Suprapubic skin (tissue), 4 donors: ENCODE results near the gene LRRN2. TPM values are rescaled to one million over a fixed set of nuclear protein-coding genes. Genes with fewer than 3 reads are reported as not detected.
"Not testable (repeated sequence)": the region's sequence is repeated elsewhere in the genome, so short reads cannot be mapped to it uniquely, and the experiment has no call there.

Source experiments
- DNase-seq, 2 donors: peaks; one replicate each; pipeline ENCODE4 v3.0.0-alpha.2; 2019; ENCODE audit warnings: low spot score in 2 of 2
- H3K27ac ChIP-seq: fragments of 200-600 bp; sonication (generic); one replicate; pipeline ENCODE4 v1.5.1; 2019
- H3K27me3 ChIP-seq: fragments of 200-600 bp; sonication (generic); one replicate; pipeline ENCODE4 v1.5.1; 2019
- H3K36me3 ChIP-seq: fragments of 200-600 bp; sonication (generic); one replicate; pipeline ENCODE4 v1.5.1; 2019
- H3K4me1 ChIP-seq: fragments of 200-600 bp; sonication (generic); one replicate; pipeline ENCODE4 v1.5.1; 2019
- H3K4me3 ChIP-seq: fragments of 200-600 bp; sonication (generic); one replicate; pipeline ENCODE4 v1.5.1; 2019; ENCODE audit warnings: mild to moderate bottlenecking
- H3K9me3 ChIP-seq: fragments of 200-600 bp; sonication (generic); one replicate; pipeline ENCODE4 v1.5.1; 2019
- CTCF ChIP-seq, 2 donors: fragments of 200-600 bp in 1 of 2; fragments of 450-650 bp in 1 of 2; sonication (generic) in 1 of 2; IDR thresholded peaks; one replicate each; pipeline ENCODE4 v1.5.1; 2016 to 2019; ENCODE audit warnings: antibody characterized with exemption in 2 of 2, mild to moderate bottlenecking in 1 of 2, moderate library complexity in 1 of 2
- EP300 ChIP-seq: sonication (generic); formaldehyde crosslinking; IDR thresholded peaks from one replicate; pipeline ENCODE4 v1.6.1; 2017; ENCODE audit warnings: antibody characterized with exemption
- POLR2A ChIP-seq, 2 donors: fragments of 450-650 bp; IDR thresholded peaks; one replicate each; pipeline ENCODE4 v1.6.1; 2017; ENCODE audit warnings: antibody characterized with exemption in 2 of 2, mild to moderate bottlenecking in 2 of 2, moderate library complexity in 2 of 2
- POLR2AphosphoS5 ChIP-seq, 3 donors: sonication (generic); formaldehyde crosslinking; IDR thresholded peaks; one replicate each; pipeline ENCODE4 v1.6.1; 2017; ENCODE audit warnings: antibody characterized with exemption in 3 of 3
- WGBS: methylation state at CpG from one replicate; pipeline ENCODE4 v1.1.5; 2018; 5-methylcytosine and 5-hydroxymethylcytosine counted together
- total RNA-seq, 4 donors: library from RNA; depleted of rRNA; stranded (reverse); fragments of >200 nt; gene quantifications; one replicate each; pipeline ENCODE4 v1.1.0, GENCODE V29; 2016

LRRN2 gene
- total RNA-seq, 4 donors from 2014 or later, result 0.19 to 0.85 (median 0.27) TPM

GRCh38 chr1:204634260-204634910 is 51.2 kb downstream of the LRRN2 start:
- Histone ChIP-seq H3K4me1 (peaks cover 3% of the 10 kb centered on the region), H3K9me3 (no peaks in the 10 kb centered on the region), H3K27me3 (peaks cover 19% of the 10 kb centered on the region), H3K4me3 (no peak overlapping the region), H3K36me3 (no peaks in the 10 kb centered on the region), H3K27ac (no peak overlapping the region)
- no peak for DNase-seq
- WGBS, result 90% methylated on average over 5 of the region's 5 CpGs
- TF ChIP-seq POLR2AphosphoS5 (IDR thresholded peaks at IDR 0.05), result no peak
- no peak for TF ChIP-seq CTCF (IDR thresholded peaks at IDR 0.05)
- TF ChIP-seq EP300, result no peak
- no peak for TF ChIP-seq POLR2A (IDR thresholded peaks at IDR 0.05)

DNA sequence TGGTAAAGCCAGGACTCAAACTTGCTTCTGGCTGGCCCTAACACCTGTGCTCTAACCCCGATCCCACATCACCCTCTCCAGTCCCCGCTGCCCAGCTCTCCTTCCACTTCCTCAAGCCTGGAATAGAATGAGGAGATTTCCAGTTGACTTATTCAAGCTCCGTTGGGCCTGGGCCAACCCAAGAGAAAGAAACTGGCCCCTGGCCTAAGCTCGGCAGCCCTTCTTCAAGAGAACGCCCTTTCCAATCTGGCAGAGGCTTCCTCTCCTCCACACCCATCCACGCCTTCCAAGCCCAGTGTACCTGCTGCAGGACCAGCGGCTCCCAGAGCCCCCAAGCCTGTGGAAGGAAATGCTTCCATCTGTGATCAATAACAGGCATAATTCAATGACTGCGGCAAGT is 51.9 kb downstream of the LRRN2 start:
- no peak for DNase-seq
- Histone ChIP-seq H3K9me3 (no peaks in the 10 kb centered on the region), H3K27me3 (peaks cover 19% of the 10 kb centered on the region), H3K36me3 (no peaks in the 10 kb centered on the region), H3K4me1 (peaks cover 3% of the 10 kb centered on the region), H3K4me3 (no peak overlapping the region), H3K27ac (no peak overlapping the region)
- WGBS, result 49% methylated on average over 8 of the region's 8 CpGs
- TF ChIP-seq EP300 (no peak), POLR2AphosphoS5 (IDR thresholded peaks at IDR 0.05) (no peak), CTCF (IDR thresholded peaks at IDR 0.05) (no peak), POLR2A (IDR thresholded peaks at IDR 0.05) (no peak)

GRCh38 chr1:204630132-204630905 is 55.2 kb downstream of the LRRN2 start:
- no peaks in the 10 kb centered on the region for H3K36me3 ChIP-seq
- H3K9me3 ChIP-seq, result no peaks in the 10 kb centered on the region
- no peak for DNase-seq
- no peak overlapping the region for H3K4me3 ChIP-seq
- TF ChIP-seq CTCF (IDR thresholded peaks at IDR 0.05), result no peak
- no peak for TF ChIP-seq EP300
- no peak for TF ChIP-seq POLR2AphosphoS5 (IDR thresholded peaks at IDR 0.05)
- TF ChIP-seq POLR2A (IDR thresholded peaks at IDR 0.05), result no peak
- peaks cover 29% of the 10 kb centered on the region for H3K27me3 ChIP-seq
- no peaks in the 10 kb centered on the region for H3K4me1 ChIP-seq
- 45% methylated on average over 19 of the region's 19 CpGs for WGBS
- H3K27ac ChIP-seq, result no peak overlapping the region

DNA sequence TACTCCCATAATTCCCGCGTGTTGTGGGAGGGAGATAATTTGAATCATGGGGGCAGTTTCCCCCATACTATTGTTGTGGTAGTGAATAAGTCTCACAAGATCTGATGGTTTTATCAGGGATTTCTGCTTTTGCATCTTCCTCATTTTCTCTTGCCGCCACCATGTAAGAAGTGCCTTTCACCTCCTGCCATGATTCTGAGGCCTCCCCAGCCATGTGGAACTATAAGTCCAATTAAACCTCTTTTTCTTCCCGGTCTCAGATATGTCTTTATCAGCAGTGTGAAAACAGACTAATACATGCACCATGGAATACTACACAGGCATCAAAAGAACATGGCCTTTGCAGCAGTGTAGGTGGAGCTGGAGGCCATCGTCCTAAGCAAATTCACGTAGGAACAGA is 56.1 kb downstream of the LRRN2 start:
- WGBS, result 96% methylated on average over 6 of the region's 6 CpGs
- peaks cover 27% of the 10 kb centered on the region for H3K27me3 ChIP-seq
- not testable (repeated sequence) for DNase-seq

DNA sequence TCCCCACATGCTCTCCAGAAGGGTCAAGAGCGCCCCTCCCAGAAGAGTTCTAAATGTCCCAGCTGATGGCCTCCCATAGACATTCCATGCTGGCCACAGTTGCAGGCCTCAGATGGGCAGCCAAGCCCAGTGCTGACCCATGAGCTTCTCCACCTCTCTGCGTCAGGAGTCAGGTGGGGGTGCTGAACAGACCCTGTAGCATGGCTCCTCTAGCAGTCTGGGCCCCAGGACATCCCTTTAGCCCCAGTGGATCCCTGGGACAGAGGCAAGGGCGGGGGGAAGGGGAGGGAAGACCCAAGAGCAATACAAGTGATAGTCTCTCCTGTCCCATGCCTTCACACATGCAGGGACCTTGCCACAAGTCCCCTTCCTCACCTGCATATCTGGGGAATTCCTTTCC is 56.7 kb downstream of the LRRN2 start:
- H3K9me3 ChIP-seq, result no peaks in the 10 kb centered on the region
- H3K4me3 ChIP-seq, result no peak overlapping the region
- no peak overlapping the region for H3K27ac ChIP-seq
- no peak for DNase-seq
- H3K4me1 ChIP-seq, result no peaks in the 10 kb centered on the region
- H3K27me3 ChIP-seq, result peaks cover 27% of the 10 kb centered on the region
- no peak for TF ChIP-seq CTCF (IDR thresholded peaks at IDR 0.05)
- no peak for TF ChIP-seq POLR2A (IDR thresholded peaks at IDR 0.05)
- no peak for TF ChIP-seq EP300
- TF ChIP-seq POLR2AphosphoS5 (IDR thresholded peaks at IDR 0.05), result no peak
- no peaks in the 10 kb centered on the region for H3K36me3 ChIP-seq
- WGBS, result 83% methylated on average over 2 of the region's 3 CpGs

More for the DNA sequence above, 56.1 kb downstream of the LRRN2 start:
- not testable (repeated sequence) for H3K4me1 ChIP-seq, H3K9me3 ChIP-seq, H3K4me3 ChIP-seq, H3K27ac ChIP-seq, H3K36me3 ChIP-seq
